Lower leg skin (tissue), 3 donors: ENCODE data around the gene TKFC.

ENCODE experiments used
- POLR2A ChIP-seq, 2 donors: fragments of 450-650 bp; IDR thresholded peaks; one replicate each; pipeline ENCODE4 v1.6.1; 2016 to 2017; ENCODE audit warnings: antibody characterized with exemption in 2 of 2, mild to moderate bottlenecking in 1 of 2, moderate library complexity in 1 of 2
- TF ChIP-seq, protein P1 (sequence below), 3 donors: fragments of 450-650 bp; IDR thresholded peaks; one replicate each; pipeline ENCODE4 v1.5.1; 2016; ENCODE audit warnings: antibody characterized with exemption in 3 of 3, mild to moderate bottlenecking in 3 of 3, moderate library complexity in 2 of 3

DNA sequence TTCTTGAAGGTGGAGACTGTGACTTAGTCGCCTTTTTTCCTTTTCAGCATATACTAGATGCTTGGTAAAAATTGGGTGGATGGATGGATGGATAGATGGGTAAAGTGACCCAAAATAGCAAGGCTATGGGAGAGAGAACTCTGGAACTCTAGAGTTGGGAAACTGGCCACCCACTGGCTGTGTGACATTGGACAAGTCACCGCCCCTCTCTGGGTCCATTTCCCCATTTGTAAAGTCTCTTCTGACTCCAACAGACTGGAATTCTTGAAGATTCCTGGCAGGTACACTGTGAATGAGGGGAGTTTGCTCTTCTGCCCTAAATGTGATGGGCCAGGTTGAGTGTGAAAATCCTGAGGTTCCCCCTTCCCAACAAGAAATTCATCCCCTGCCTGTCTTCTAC is 8.0 kb downstream of the TKFC start:
- TF ChIP-seq, protein P1, sequence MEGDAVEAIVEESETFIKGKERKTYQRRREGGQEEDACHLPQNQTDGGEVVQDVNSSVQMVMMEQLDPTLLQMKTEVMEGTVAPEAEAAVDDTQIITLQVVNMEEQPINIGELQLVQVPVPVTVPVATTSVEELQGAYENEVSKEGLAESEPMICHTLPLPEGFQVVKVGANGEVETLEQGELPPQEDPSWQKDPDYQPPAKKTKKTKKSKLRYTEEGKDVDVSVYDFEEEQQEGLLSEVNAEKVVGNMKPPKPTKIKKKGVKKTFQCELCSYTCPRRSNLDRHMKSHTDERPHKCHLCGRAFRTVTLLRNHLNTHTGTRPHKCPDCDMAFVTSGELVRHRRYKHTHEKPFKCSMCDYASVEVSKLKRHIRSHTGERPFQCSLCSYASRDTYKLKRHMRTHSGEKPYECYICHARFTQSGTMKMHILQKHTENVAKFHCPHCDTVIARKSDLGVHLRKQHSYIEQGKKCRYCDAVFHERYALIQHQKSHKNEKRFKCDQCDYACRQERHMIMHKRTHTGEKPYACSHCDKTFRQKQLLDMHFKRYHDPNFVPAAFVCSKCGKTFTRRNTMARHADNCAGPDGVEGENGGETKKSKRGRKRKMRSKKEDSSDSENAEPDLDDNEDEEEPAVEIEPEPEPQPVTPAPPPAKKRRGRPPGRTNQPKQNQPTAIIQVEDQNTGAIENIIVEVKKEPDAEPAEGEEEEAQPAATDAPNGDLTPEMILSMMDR (IDR thresholded peaks at IDR 0.05): no peak
- TF ChIP-seq POLR2A (IDR thresholded peaks at IDR 0.05): no peak
